ENCODE results near the gene TTYH1.
A peak's percentile ranks its signal among the peaks of the same experiment; 100 is the strongest.

TTYH1 gene

GRCh38 chr19:54418030-54418929 lies 3.0 kb downstream of the TTYH1 start:
- Histone ChIP-seq H3K9me3 (replicated peaks; ENCODE audit: low read length) (no peaks in the 10 kb centered on the region), H3K36me3 (ENCODE audit: insufficient read depth, low read length) (no peaks in the 10 kb centered on the region), H3K9ac (ENCODE audit: low read depth, low read length) (no peak overlapping the region), H3K4me1 (ENCODE audit: control insufficient read depth, insufficient read depth, low read length) (no peaks in the 10 kb centered on the region), H3K4me2 (ENCODE audit: low read length) (peak overlapping the region; percentile 7), H3K4me3 (ENCODE audit: low read length) (no peak overlapping the region), H3K27me3 (ENCODE audit: control insufficient read depth, insufficient read depth, low read length) (peaks cover 52% of the 10 kb centered on the region)

- no peak overlapping the region for H3K9ac ChIP-seq (ENCODE audit: low read depth, low read length)
Observed at GRCh38 chr19:54418930-54419800, 3.9 kb downstream of the TTYH1 start.

GRCh38 chr19:54420068-54420382 lies 4.8 kb downstream of the TTYH1 start:
- Histone ChIP-seq H3K9ac (ENCODE audit: low read depth, low read length) (no peak overlapping the region), H3K4me2 (ENCODE audit: low read length) (no peak overlapping the region), H3K9me3 (replicated peaks; ENCODE audit: low read length) (no peaks in the 10 kb centered on the region), H3K27me3 (ENCODE audit: control insufficient read depth, insufficient read depth, low read length) (peaks cover 47% of the 10 kb centered on the region), H3K36me3 (ENCODE audit: insufficient read depth, low read length) (no peaks in the 10 kb centered on the region), H3K4me1 (ENCODE audit: control insufficient read depth, insufficient read depth, low read length) (no peaks in the 10 kb centered on the region), H3K4me3 (ENCODE audit: low read length) (no peak overlapping the region)

More at GRCh38 chr19:54418930-54419800, 3.9 kb downstream of the TTYH1 start:
- Histone ChIP-seq H3K27me3 (ENCODE audit: control insufficient read depth, insufficient read depth, low read length) (peaks cover 52% of the 10 kb centered on the region), H3K9me3 (replicated peaks; ENCODE audit: low read length) (no peaks in the 10 kb centered on the region), H3K4me2 (ENCODE audit: low read length) (no peak overlapping the region), H3K4me1 (ENCODE audit: control insufficient read depth, insufficient read depth, low read length) (no peaks in the 10 kb centered on the region), H3K4me3 (ENCODE audit: low read length) (no peak overlapping the region), H3K36me3 (ENCODE audit: insufficient read depth, low read length) (no peaks in the 10 kb centered on the region)

GRCh38 chr19:54420383-54421168 lies 5.3 kb downstream of the TTYH1 start:
- Histone ChIP-seq H3K9ac (ENCODE audit: low read depth, low read length) (no peak overlapping the region), H3K36me3 (ENCODE audit: insufficient read depth, low read length) (no peaks in the 10 kb centered on the region), H3K4me3 (ENCODE audit: low read length) (no peak overlapping the region), H3K27me3 (ENCODE audit: control insufficient read depth, insufficient read depth, low read length) (peaks cover 46% of the 10 kb centered on the region), H3K4me1 (ENCODE audit: control insufficient read depth, insufficient read depth, low read length) (no peaks in the 10 kb centered on the region), H3K4me2 (ENCODE audit: low read length) (no peak overlapping the region), H3K9me3 (replicated peaks; ENCODE audit: low read length) (no peaks in the 10 kb centered on the region)

GRCh38 chr19:54421169-54421516 lies 5.9 kb downstream of the TTYH1 start:
- H3K36me3 ChIP-seq (ENCODE audit: insufficient read depth, low read length), result no peaks in the 10 kb centered on the region
- no peak overlapping the region for H3K4me2 ChIP-seq (ENCODE audit: low read length)
- H3K4me1 ChIP-seq (ENCODE audit: control insufficient read depth, insufficient read depth, low read length), result no peaks in the 10 kb centered on the region
- H3K9me3 ChIP-seq (replicated peaks; ENCODE audit: low read length), result no peaks in the 10 kb centered on the region
- peaks cover 40% of the 10 kb centered on the region for H3K27me3 ChIP-seq (ENCODE audit: control insufficient read depth, insufficient read depth, low read length)
- no peak overlapping the region for H3K9ac ChIP-seq (ENCODE audit: low read depth, low read length)
- H3K4me3 ChIP-seq (ENCODE audit: low read length), result no peak overlapping the region

- no peak overlapping the region for H3K4me2 ChIP-seq (ENCODE audit: low read length)
- H3K27me3 ChIP-seq (ENCODE audit: control insufficient read depth, insufficient read depth, low read length), result peaks cover 36% of the 10 kb centered on the region
- no peaks in the 10 kb centered on the region for H3K4me1 ChIP-seq (ENCODE audit: control insufficient read depth, insufficient read depth, low read length)
- H3K9me3 ChIP-seq (replicated peaks; ENCODE audit: low read length), result no peaks in the 10 kb centered on the region
- no peak overlapping the region for H3K4me3 ChIP-seq (ENCODE audit: low read length)
- H3K36me3 ChIP-seq (ENCODE audit: insufficient read depth, low read length), result no peaks in the 10 kb centered on the region
- no peak overlapping the region for H3K9ac ChIP-seq (ENCODE audit: low read depth, low read length)
Observed at GRCh38 chr19:54421521-54421920, 6.3 kb downstream of the TTYH1 start.

- Histone ChIP-seq H3K36me3 (ENCODE audit: insufficient read depth, low read length) (no peaks in the 10 kb centered on the region), H3K9me3 (replicated peaks; ENCODE audit: low read length) (no peaks in the 10 kb centered on the region), H3K4me2 (ENCODE audit: low read length) (no peak overlapping the region), H3K27me3 (ENCODE audit: control insufficient read depth, insufficient read depth, low read length) (peaks cover 32% of the 10 kb centered on the region), H3K4me3 (ENCODE audit: low read length) (no peak overlapping the region), H3K9ac (ENCODE audit: low read depth, low read length) (no peak overlapping the region), H3K4me1 (ENCODE audit: control insufficient read depth, insufficient read depth, low read length) (no peaks in the 10 kb centered on the region)
Observed at GRCh38 chr19:54422136-54422535, 6.9 kb downstream of the TTYH1 start.

GRCh38 chr19:54424201-54424600 lies 8.9 kb downstream of the TTYH1 start:
- Histone ChIP-seq H3K9ac (ENCODE audit: low read depth, low read length) (no peak overlapping the region), H3K4me2 (ENCODE audit: low read length) (no peak overlapping the region), H3K36me3 (ENCODE audit: insufficient read depth, low read length) (no peaks in the 10 kb centered on the region), H3K9me3 (replicated peaks; ENCODE audit: low read length) (no peaks in the 10 kb centered on the region), H3K27me3 (ENCODE audit: control insufficient read depth, insufficient read depth, low read length) (peaks cover 32% of the 10 kb centered on the region), H3K4me1 (ENCODE audit: control insufficient read depth, insufficient read depth, low read length) (no peaks in the 10 kb centered on the region), H3K4me3 (ENCODE audit: low read length) (no peak overlapping the region)

GRCh38 chr19:54424660-54425381 lies 9.6 kb downstream of the TTYH1 start:
- Histone ChIP-seq H3K9me3 (replicated peaks; ENCODE audit: low read length) (no peaks in the 10 kb centered on the region), H3K4me3 (ENCODE audit: low read length) (no peak overlapping the region), H3K4me2 (ENCODE audit: low read length) (no peak overlapping the region), H3K27me3 (ENCODE audit: control insufficient read depth, insufficient read depth, low read length) (peaks cover 32% of the 10 kb centered on the region), H3K36me3 (ENCODE audit: insufficient read depth, low read length) (no peaks in the 10 kb centered on the region), H3K9ac (ENCODE audit: low read depth, low read length) (no peak overlapping the region), H3K4me1 (ENCODE audit: control insufficient read depth, insufficient read depth, low read length) (no peaks in the 10 kb centered on the region)

- H3K27me3 ChIP-seq (ENCODE audit: control insufficient read depth, insufficient read depth, low read length), result peaks cover 33% of the 10 kb centered on the region
- no peaks in the 10 kb centered on the region for H3K36me3 ChIP-seq (ENCODE audit: insufficient read depth, low read length)
- H3K9ac ChIP-seq (ENCODE audit: low read depth, low read length), result no peak overlapping the region
- no peaks in the 10 kb centered on the region for H3K4me1 ChIP-seq (ENCODE audit: control insufficient read depth, insufficient read depth, low read length)
- H3K4me2 ChIP-seq (ENCODE audit: low read length), result no peak overlapping the region
- H3K9me3 ChIP-seq (replicated peaks; ENCODE audit: low read length), result no peaks in the 10 kb centered on the region
- no peak overlapping the region for H3K4me3 ChIP-seq (ENCODE audit: low read length)
Observed at GRCh38 chr19:54425382-54425723, 10.1 kb downstream of the TTYH1 start.
